Chondrocyte (in vitro differentiated cells): ENCODE results near the gene ANKS3. TPM values are rescaled to one million over a fixed set of nuclear protein-coding genes. Genes with fewer than 3 reads are reported as not detected.

Experiments used
- DNase-seq: peaks from one replicate; pipeline ENCODE4 v3.0.0; 2021; ENCODE audit warnings: mixed read lengths, low spot score
- H3K27ac Mint-ChIP-seq: one replicate; pipeline ENCODE4 v1.8.0; 2021; ENCODE audit warnings: mild to moderate bottlenecking, moderate library complexity, mixed read lengths; ENCODE audit not compliant: unreplicated experiment
- H3K27me3 Mint-ChIP-seq: 2 replicates; pipeline ENCODE4 v1.8.0; 2021; ENCODE audit warnings: low read depth, mixed read lengths
- H3K36me3 Mint-ChIP-seq: 2 replicates; pipeline ENCODE4 v1.8.0; 2021; ENCODE audit warnings: low read depth, mixed read lengths
- H3K4me1 Mint-ChIP-seq: 2 replicates; pipeline ENCODE4 v1.8.0; 2021; ENCODE audit warnings: low read depth, mild to moderate bottlenecking, mixed read lengths
- H3K4me3 Mint-ChIP-seq: one replicate; pipeline ENCODE4 v1.8.0; 2021; ENCODE audit warnings: mild to moderate bottlenecking, moderate library complexity, mixed read lengths; ENCODE audit not compliant: unreplicated experiment
- H3K9me3 Mint-ChIP-seq: 2 replicates; pipeline ENCODE4 v1.8.0; 2021; ENCODE audit warnings: low read depth, mixed read lengths
- CTCF ChIP-seq: fragments of 200-600 bp; sonication (generic); IDR thresholded peaks from 2 replicates; pipeline ENCODE4 v1.5.0; 2021; ENCODE audit warnings: antibody characterized with exemption, mild to moderate bottlenecking, moderate library complexity
- total RNA-seq: library from RNA; stranded (reverse); gene quantifications from 3 replicates; pipeline ENCODE4 v1.2.1, GENCODE V29; 2021

The ANKS3 gene
- total RNA-seq, 1 donor from 2014 or later = 21.8 TPM

DNA sequence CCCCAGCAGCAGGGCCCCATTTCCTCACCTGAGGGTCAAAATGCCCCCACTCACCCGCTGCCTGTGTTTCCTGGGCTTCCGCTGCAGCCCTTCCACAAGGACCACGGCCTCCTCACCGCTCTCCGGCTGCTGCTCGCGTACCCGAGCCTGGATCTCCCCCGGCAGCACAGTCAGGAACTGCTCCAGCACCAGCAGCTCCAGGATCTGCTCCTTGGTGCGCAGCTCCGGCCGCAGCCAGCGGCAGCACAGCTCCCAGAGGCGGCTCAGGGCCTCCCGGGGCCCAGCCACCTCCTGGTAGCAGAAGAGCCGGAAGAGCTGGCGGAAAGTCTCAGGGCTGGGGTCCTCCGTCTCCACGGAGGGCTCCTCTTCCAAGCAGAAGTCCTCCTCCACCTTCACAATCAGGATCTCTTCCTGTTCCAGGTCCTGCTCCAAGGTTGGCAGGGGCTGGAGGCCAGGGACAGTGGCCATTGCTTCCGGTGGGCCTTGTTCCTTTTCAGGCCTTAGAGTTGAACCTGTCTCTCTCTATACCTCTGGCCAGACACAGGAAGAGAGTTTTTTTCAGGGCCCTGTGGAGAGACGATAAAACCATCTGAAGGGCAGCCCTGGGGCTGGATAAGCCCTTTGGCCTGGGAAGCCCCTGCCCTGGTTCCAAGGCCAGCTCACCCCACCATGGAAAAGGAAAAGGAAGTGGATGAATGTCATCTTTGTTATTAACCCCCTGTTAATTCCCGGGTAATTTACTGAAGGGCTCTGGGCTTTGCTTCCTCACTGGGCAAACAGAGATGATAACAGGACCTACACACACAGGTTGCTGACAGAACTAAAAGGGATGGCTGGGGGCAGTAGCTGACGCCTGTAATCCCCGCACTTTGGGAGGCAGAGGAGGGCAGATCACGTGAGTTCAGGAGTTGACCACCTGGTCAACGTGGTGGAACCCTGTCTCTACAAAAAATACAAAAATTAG lies 31.7 kb upstream of the ANKS3 start:
- DNase-seq = no peak
- H3K27ac Mint-ChIP-seq = peak overlapping the region; percentile 85
- H3K36me3 Mint-ChIP-seq = peaks cover 7% of the 10 kb centered on the region
- H3K4me3 Mint-ChIP-seq = peak overlapping the region; percentile 82
- H3K27me3 Mint-ChIP-seq = no peaks in the 10 kb centered on the region
- H3K4me1 Mint-ChIP-seq = peaks cover 29% of the 10 kb centered on the region
- TF ChIP-seq CTCF = no peak
- no peaks in the 10 kb centered on the region for H3K9me3 Mint-ChIP-seq

DNA sequence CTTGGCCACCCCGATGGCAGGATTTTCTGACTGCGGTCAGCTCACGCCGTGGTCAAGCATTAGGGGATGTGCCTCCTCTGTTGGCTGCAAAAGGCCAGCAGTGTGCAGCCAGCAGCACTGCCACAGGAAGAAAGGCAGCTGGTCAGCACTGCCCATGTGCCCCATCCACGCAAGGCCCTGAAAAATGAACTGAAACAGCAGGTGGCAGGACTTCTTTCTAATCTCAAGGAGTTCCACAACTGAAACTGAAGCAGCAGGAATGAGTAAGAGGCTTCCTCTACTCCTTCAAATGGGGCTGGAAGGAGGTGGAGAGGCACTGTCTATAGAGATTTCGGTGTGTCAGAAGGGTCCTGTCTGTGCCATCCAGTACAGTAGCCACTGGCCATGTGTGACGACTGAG lies 29.7 kb upstream of the ANKS3 start:
- H3K4me1 Mint-ChIP-seq = peaks cover 22% of the 10 kb centered on the region
- H3K27ac Mint-ChIP-seq = no peak overlapping the region
- TF ChIP-seq CTCF = no peak
- H3K27me3 Mint-ChIP-seq = no peaks in the 10 kb centered on the region
- H3K36me3 Mint-ChIP-seq = peaks cover 16% of the 10 kb centered on the region
- H3K4me3 Mint-ChIP-seq = no peak overlapping the region
- H3K9me3 Mint-ChIP-seq = no peaks in the 10 kb centered on the region
- no peak for DNase-seq

- no peak overlapping the region for H3K27ac Mint-ChIP-seq
Observed at GRCh38 chr16:4762205-4762604, 28.1 kb upstream of the ANKS3 start.

GRCh38 chr16:4760221-4760910 lies 26.3 kb upstream of the ANKS3 start:
- H3K27ac Mint-ChIP-seq = no peak overlapping the region
- no peak for TF ChIP-seq CTCF
- H3K27me3 Mint-ChIP-seq = no peaks in the 10 kb centered on the region
- DNase-seq = no peak
- peaks cover 5% of the 10 kb centered on the region for H3K9me3 Mint-ChIP-seq
- H3K36me3 Mint-ChIP-seq = peaks cover 32% of the 10 kb centered on the region
- H3K4me3 Mint-ChIP-seq = no peak overlapping the region
- H3K4me1 Mint-ChIP-seq = no peaks in the 10 kb centered on the region

More at GRCh38 chr16:4762205-4762604, 28.1 kb upstream of the ANKS3 start:
- no peak for DNase-seq
- Mint-ChIP-seq H3K9me3 (no peaks in the 10 kb centered on the region), H3K4me1 (peaks cover 10% of the 10 kb centered on the region), H3K36me3 (peaks cover 22% of the 10 kb centered on the region), H3K4me3 (no peak overlapping the region), H3K27me3 (no peaks in the 10 kb centered on the region)
- no peak for TF ChIP-seq CTCF

DNA sequence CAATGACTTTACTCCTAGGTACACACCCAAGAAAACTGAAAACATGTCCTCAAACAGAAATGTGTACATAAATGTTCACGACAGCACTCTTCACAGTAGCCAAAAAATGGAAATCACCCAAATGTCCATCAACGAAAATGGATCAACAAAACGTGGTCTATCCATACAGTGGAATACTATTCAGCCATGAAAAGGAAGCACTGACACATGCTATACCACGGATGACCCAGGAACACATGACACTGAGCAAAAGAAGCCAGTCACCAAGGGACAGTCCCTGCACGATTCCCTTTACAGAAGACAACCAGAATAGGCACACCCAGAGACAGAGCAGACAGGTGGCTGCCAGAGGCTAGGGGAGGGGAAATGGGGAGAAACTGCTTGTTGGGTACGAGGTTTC lies 21.6 kb upstream of the ANKS3 start:
- Mint-ChIP-seq H3K27me3 (no peaks in the 10 kb centered on the region), H3K36me3 (peaks cover 31% of the 10 kb centered on the region), H3K27ac (no peak overlapping the region), H3K4me1 (no peaks in the 10 kb centered on the region), H3K4me3 (no peak overlapping the region), H3K9me3 (peaks cover 5% of the 10 kb centered on the region)
- no peak for DNase-seq
- no peak for TF ChIP-seq CTCF
